ENCODE data around the gene COPS8.

The COPS8 gene

GRCh38 chr2:237085248-237086221 lies at the start of gene COPS8:
Gene COPS8 (plus strand): TSS chr2:237085889. CDS start chr2:237085965, 76 bp downstream.
- peak; percentile 33 for DNase-seq (ENCODE audit: low read depth)

GRCh38 chr2:237039301-237040031 lies 46.2 kb upstream of the COPS8 start:
- no peak for DNase-seq (ENCODE audit: low read depth)

GRCh38 chr2:237041231-237041630 lies 44.5 kb upstream of the COPS8 start:
- DNase-seq (ENCODE audit: low read depth) = no peak

DNA sequence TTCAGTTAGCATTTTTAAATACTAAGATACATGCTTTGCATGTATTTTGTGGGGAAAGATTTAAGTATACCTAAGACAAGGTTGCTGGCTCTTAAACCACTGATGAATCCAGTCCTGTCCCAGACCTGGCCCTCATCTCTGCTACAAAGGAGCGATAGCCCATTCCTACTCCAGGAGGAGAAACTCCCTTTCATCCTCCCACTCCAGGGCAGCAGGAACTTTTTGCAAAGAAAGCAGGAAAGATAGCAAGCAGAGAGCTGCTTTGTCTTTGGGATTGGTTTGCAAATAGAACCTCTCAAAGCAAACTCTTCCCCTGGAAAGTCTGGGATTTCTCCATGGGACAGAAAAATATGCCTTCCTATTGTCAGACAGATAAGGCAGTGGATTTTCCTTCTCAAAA lies 43.6 kb upstream of the COPS8 start:
- no peak for DNase-seq (ENCODE audit: low read depth)

DNA sequence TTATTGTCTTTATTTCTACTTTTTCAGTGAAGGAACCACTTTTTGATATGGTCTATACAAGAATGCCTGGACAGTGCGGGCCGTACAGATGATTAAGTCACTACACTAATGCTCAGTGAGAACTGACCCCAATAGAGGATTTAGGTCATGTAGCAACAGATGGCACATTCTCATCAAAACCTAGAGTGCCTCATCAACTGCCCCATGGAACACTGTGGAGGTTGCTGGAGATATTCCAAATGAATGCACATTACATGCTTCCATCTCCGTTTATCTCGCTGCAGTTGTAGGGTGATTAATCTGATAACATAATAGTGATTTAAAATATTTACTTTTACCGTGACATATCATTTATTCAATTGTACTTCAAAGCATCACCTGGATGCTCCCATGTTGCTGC lies 41.8 kb upstream of the COPS8 start:
- DNase-seq (ENCODE audit: low read depth) = no peak

DNA sequence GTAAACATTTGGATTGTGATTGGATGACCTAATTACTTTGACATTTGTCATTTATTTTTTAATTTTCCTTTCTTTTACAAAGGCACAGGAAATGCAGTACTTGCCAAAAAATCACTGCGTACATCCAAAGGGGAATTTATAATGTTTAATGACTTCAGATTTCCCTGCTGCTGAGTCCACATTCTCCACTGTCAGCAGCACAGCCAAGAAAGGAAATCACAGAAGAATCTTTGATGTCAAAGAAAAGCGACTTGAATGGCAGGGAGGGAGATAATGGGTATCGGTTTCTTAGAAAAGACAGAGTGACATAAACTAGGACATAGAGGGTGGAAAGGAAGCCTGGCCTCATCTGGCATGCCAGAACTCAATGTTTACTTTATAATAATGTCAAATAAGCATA lies 41.4 kb upstream of the COPS8 start:
- no peak for DNase-seq (ENCODE audit: low read depth)

GRCh38 chr2:237045449-237045848 lies 40.2 kb upstream of the COPS8 start:
- no peak for DNase-seq (ENCODE audit: low read depth)

GRCh38 chr2:237048595-237048994 lies 37.1 kb upstream of the COPS8 start:
- DNase-seq (ENCODE audit: low read depth) = no peak

DNA sequence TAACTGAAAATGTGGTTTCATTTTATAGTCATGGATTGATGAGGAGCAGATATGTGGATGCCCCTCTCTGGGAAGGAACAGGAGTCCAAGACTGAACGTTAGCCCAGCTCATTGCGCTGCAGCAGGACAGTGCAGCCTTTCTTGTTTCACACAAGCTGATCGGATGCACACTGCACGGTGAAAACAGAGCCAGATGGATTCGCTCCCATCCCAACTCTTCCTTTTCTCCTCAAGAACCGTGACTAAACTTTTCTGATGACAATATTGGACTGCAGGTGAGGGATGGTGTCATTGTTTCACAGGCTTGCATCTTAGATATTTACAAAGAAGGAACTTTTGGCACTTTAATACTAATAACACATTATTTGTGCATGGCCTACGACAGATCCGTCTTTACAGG lies 33.8 kb upstream of the COPS8 start:
- no peak for DNase-seq (ENCODE audit: low read depth)

DNA sequence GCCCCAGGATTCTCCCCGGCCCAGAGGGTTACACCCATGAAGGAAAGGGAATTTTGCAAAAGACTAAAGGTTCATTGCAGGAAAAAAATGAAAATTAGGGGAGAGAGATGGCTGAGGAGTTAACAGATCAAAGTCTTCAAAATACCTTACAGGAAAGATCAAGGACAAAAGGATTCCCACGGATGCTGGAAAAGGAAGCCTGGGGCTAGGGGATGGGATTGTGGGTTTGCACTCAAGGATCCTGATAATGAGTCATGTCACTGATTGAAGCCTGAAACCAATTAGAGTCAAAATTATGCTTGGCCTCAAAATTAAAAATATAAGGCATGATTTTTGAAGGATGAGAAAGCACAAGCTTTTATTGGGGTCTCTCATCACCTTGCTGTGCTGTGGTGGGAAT lies 32.6 kb upstream of the COPS8 start:
- DNase-seq (ENCODE audit: low read depth) = no peak

DNA sequence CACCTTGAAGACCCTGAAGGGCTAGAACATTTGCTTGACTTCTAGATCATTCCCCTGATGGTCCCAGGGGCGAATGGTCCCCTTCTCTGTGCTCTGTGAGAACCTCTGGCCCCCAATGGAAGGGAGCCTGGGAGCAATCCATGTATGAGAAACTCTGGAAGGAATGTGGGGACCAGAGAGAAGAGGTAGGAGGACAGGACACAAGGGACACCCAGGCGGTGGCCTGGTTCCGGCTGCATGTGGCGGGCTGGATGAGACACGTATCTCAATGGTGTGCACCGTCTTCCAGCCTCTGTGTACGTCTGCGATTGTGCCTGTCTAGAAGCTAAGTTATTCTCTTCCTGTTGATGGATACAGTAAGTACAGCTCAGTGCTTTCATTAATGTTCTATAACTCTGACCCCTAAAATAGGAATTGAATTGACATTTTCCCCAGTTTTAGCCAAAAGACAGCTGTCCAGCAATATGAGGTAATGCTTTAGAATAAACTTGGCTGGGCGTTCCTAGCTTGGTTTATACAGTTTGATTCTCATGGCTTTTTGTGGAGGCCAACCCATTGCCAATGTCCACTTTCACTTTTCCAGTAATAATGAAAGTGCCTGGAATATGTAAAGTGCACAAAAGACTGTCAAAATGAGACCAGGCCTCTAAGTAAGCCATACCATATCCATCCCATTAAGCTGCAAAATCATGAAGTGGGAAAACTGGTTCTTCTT lies 30.1 kb upstream of the COPS8 start:
- DNase-seq (ENCODE audit: low read depth) = no peak

- DNase-seq (ENCODE audit: low read depth) = no peak
Observed at GRCh38 chr2:237056287-237056875, 29.3 kb upstream of the COPS8 start.

DNA sequence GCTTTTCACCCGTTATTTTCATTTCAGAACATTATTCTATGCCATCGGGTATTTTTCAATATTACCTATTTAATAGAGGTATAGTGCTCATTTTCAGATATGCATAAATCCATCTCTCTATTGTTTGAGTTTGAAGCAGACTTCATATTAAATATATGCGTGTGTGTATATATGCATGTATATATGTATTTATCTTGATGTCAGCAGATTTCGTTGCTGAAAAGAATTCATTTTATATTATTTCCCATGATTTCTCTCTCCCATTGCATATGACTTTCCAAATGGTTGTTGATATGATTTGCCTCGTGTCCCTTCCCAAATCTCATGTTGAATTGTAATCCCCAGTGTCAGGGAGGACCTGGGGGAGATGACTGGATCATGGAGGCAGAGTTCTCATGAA lies 28.6 kb upstream of the COPS8 start:
- DNase-seq (ENCODE audit: low read depth) = no peak

- DNase-seq (ENCODE audit: low read depth) = no peak
Observed at GRCh38 chr2:237057893-237058300, 27.8 kb upstream of the COPS8 start.

DNA sequence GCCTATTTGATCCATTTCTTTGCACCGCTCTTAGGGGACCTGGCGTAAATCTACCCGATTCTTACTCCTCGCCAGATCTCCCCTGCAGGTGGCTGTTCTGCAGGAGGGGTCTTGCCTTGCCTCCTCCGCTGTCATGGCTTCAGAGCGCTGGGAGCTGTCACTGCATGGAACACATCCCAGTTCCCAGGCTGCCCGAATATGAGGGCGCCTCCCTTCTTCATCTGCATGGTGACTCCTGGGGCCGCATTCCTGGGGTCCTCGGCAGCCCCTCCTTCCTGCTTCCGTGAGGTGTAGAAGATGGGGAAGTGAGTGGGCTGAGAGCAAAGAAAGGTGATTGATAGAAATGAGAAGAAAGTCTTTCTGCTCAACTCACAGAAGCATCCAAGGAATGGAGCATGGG lies 27.3 kb upstream of the COPS8 start:
- no peak for DNase-seq (ENCODE audit: low read depth)

DNA sequence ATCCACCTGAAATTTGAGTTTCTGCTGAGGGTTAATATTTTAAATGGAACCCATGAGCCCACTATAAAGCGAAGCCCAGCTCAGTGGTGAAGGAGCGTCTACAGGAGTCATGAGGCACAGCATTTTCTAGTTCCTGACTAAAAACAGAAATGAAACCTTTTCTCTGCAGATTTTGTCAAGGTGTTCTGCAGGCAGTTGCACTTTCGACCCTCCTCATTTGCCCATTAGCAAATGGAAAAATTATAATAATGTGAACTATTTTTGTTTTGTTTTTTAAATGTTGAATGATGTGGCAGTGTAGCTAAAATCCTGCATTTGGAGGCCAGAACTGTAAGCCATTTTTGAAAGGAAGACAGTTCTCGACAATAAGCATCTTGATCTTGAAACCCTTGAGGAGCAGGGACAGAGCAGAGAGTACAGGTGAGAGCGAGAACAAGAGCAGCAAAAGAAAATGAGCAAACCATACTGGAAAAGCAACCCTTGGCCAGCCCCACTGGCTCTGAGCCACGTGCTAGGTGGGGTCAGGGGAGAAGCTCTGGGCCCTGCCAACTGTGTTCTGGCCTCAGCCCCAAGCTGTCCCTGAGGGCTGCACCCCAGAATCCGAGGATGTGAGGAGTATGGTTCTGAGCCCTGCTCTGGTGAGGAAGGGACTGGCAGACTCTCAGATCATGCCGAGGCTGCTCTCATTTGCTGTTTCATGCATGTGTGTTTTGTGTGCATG lies 26.4 kb upstream of the COPS8 start:
- DNase-seq (ENCODE audit: low read depth) = no peak

DNA sequence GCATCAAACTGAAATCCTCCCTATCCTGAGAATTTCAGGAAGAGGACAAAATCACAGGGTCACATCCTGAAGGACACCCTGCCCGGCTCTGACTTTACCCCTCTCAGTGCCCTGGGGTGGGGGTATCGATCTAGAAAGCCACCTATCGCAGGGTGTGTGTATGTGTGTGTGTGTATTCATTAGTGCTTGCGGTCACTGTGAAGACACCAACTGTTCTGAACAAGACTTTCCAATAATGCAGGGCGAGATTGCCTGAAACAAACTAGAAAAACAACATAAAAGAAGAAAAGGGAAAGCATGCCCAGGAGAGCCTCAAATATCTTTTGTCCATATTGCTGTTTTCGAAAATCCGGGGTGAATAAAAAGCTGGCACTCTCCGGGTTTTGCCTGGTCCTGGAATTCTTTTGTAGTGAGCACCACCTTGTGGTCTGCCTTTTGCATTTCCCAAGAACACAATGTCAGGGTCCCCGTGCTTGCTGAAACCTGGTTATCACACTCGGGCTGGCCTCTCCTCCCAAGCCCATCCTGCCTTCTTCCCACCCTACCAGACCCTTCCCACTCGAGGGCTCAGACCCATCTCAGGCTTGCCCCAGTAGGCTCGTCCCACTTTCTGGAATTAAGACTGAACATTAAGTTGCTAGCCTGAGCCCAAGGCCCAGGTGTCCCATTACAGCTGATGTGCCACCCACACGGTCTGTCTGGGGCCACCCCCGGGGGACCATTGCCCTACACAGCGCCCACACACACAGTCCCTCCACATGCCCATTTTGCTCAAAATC lies 25.0 kb upstream of the COPS8 start:
- DNase-seq (ENCODE audit: low read depth) = no peak

DNA sequence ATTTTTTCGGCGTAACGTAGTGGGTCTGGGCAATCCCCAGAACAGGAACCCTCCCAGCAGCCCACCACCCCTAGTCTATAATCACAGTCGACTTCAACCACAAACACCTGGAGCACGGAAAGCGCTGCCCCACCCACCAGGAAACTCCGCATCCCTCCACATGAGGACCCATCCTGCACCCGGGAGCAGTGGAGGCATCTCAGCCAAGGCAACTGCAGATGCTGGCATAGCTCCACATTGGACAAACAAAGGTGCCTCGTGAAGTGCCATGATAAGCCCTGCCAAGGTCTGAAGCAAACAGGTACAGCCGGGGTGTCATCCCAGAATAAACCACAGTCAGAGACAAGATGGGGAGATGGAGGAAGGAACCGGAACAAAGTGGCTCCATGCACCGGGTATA lies 24.3 kb upstream of the COPS8 start:
- no peak for DNase-seq (ENCODE audit: low read depth)

DNA sequence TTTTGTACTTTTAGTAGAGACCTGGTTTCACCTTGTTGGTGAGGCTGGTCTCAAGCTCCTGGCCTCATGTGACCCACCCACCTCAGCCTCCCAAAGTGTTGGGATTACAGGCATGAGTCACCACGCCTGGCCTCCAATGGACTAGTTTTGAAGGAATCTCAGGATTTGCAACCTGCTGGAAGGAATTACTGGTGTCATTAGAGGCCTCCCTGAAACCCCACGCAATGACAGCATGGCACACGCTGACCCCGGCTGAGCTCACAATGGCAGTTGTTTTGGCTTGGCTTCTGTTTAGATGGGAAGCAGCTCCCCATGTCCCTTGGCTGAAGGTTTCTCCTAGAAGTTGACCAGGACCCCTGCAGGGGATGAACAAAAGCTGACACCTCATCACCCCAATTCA lies 23.1 kb upstream of the COPS8 start:
- DNase-seq (ENCODE audit: low read depth) = no peak

DNA sequence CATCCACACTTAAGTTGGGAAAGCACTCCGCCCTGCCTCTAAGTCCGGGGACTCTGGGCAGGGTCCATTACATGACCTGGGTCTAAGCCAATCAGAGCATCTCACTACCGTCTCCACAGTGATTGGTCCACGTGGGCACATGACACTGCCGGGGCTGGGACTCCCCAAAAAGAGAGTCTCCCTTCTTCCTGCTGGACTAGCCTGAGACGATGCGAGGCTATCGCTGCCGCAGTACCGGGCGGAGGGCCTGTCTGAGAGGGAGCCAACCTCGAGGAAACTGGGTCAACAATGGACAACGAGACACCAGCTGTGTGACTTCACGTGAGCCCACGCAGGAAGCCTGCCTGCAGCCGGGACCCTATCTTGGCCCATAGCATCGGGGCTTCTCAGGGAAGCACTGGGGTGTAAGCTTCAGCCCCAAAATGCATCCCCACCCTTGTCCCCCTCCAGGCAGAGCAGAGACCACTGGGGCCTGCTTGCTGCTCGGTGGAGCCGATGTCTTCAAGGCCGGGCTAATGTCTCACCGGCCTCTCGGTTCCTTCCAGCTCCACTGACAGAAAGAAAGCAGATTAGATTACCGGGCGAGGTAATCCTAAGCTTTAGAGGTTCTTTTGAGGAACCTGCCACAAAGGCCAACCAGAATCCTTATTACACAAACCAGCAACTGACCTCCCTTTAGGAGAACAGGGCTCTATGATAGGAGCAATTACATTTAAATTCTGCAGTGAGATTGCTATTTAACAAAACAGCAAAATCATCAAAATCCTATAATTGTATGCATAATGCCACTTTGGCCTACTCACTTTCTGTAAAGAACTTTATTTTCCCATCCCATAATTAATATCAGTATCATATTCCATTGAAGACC lies 21.3 kb upstream of the COPS8 start:
- no peak for DNase-seq (ENCODE audit: low read depth)

Data from HS-27A (cell line).